AG09319 (cell line): Measurements from ENCODE around the gene SEMA5B.

Source experiments
- DNase-seq: peaks from one replicate; pipeline ENCODE4 v3.0.0-alpha.2; 2010; ENCODE audit warnings: low read depth; ENCODE audit errors: extremely low read depth
- CTCF ChIP-seq: IDR thresholded peaks from 2 replicates; pipeline ENCODE4 v1.5.1; 2011; ENCODE audit warnings: low read depth, mild to moderate bottlenecking, inconsistent platforms, low read length, moderate library complexity

SEMA5B gene

GRCh38 chr3:122993124-122993978 is 34.2 kb downstream of the SEMA5B start:
- no peak for DNase-seq
- no peak for TF ChIP-seq CTCF

- DNase-seq = no peak
Observed at GRCh38 chr3:122992676-122993075, 34.9 kb downstream of the SEMA5B start.

GRCh38 chr3:122992133-122992532 is 35.4 kb downstream of the SEMA5B start:
- no peak for TF ChIP-seq CTCF
- no peak for DNase-seq

More at GRCh38 chr3:122992676-122993075, 34.9 kb downstream of the SEMA5B start:
- TF ChIP-seq CTCF = no peak

- no peak for TF ChIP-seq CTCF
- no peak for DNase-seq
Observed at GRCh38 chr3:122991236-122991985, 36.2 kb downstream of the SEMA5B start.

GRCh38 chr3:122989856-122990575 is 37.5 kb downstream of the SEMA5B start:
- TF ChIP-seq CTCF = no peak
- DNase-seq = no peak

GRCh38 chr3:122988508-122988907 is 39.1 kb downstream of the SEMA5B start:
- TF ChIP-seq CTCF = no peak
- no peak for DNase-seq
